IPS-15b (cell line): ENCODE measurements around the gene BRD4.
A peak's percentile ranks its signal among the peaks of the same experiment; 100 is the strongest.

Experiments used
- H3K27me3 ChIP-seq: one replicate; pipeline ENCODE4 v1.6.1; 2013; ENCODE audit warnings: low read length; ENCODE audit not compliant: control insufficient read depth, insufficient read depth
- H3K36me3 ChIP-seq: one replicate; pipeline ENCODE4 v1.6.1; 2013; ENCODE audit warnings: low read length; ENCODE audit not compliant: control insufficient read depth, insufficient read depth
- H3K4me1 ChIP-seq: one replicate; pipeline ENCODE4 v1.6.1; 2013; ENCODE audit warnings: mild to moderate bottlenecking, low read length; ENCODE audit not compliant: control insufficient read depth, insufficient read depth
- H3K4me3 ChIP-seq: one replicate; pipeline ENCODE4 v1.5.1; 2013; ENCODE audit warnings: low read depth, low read length
- H3K9ac ChIP-seq: one replicate; pipeline ENCODE4 v1.6.1; 2013; ENCODE audit warnings: low read depth, mild to moderate bottlenecking, low read length
- H3K9me3 ChIP-seq: one replicate; pipeline ENCODE4 v1.6.1; 2013; ENCODE audit warnings: mild to moderate bottlenecking, low read length; ENCODE audit not compliant: control insufficient read depth, insufficient read depth

Gene BRD4

GRCh38 chr19:15283141-15283883, 49.0 kb downstream of the BRD4 start:
- Histone ChIP-seq H3K4me3 (no peak overlapping the region), H3K9me3 (no peaks in the 10 kb centered on the region), H3K36me3 (no peaks in the 10 kb centered on the region), H3K9ac (peak overlapping the region; percentile 58), H3K4me1 (peaks cover 34% of the 10 kb centered on the region), H3K27me3 (no peaks in the 10 kb centered on the region)

- no peaks in the 10 kb centered on the region for H3K27me3 ChIP-seq
- H3K4me1 ChIP-seq, result peaks cover 34% of the 10 kb centered on the region
- peak overlapping the region; percentile 8 for H3K9ac ChIP-seq
- no peaks in the 10 kb centered on the region for H3K9me3 ChIP-seq
- no peak overlapping the region for H3K4me3 ChIP-seq
- H3K36me3 ChIP-seq, result no peaks in the 10 kb centered on the region
These were observed 50.0 kb downstream of the BRD4 start for GRCh38 chr19:15282311-15282705.

GRCh38 chr19:15280915-15281683, 51.2 kb downstream of the BRD4 start:
- no peak overlapping the region for H3K9ac ChIP-seq
- H3K27me3 ChIP-seq, result no peaks in the 10 kb centered on the region
- no peak overlapping the region for H3K4me3 ChIP-seq
- no peaks in the 10 kb centered on the region for H3K9me3 ChIP-seq
- H3K36me3 ChIP-seq, result peaks cover 3% of the 10 kb centered on the region
- peaks cover 27% of the 10 kb centered on the region for H3K4me1 ChIP-seq

DNA sequence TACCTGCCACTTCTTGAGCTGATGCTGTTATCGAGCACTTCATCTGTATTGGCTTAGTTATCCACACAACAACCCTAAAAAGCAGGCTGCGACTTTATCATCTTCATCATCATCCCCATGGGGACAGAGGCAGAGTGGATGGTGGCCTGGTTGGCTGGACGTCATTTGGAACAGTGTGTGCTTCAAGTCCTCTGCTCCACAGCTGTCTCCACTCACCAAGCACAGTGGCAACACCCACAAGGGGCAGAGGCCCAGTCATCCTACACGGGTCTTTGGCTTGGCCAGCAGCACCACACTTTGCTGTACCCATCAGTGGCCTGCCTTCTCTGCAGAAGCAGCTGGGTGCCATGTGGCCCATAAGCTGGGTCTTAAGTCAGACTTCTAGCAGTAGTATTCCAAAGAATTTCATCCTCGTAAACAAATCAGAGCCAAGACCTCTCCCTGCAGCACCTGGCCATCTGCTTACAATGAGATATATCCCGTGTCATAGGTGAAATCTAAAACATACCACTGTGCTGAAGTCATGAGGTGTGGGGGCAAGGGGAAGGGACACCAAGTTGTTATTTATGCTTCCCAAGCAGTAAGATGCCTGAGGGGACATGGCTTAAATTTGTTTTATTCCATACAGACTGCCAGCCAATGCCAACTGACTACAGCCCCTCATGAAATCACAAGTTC, 52.2 kb downstream of the BRD4 start:
- H3K4me1 ChIP-seq, result peaks cover 27% of the 10 kb centered on the region

GRCh38 chr19:15279326-15279904, 52.9 kb downstream of the BRD4 start:
- Histone ChIP-seq H3K36me3 (peaks cover 3% of the 10 kb centered on the region), H3K9me3 (no peaks in the 10 kb centered on the region), H3K4me3 (no peak overlapping the region), H3K27me3 (no peaks in the 10 kb centered on the region), H3K4me1 (peaks cover 27% of the 10 kb centered on the region), H3K9ac (no peak overlapping the region)

More for the DNA sequence above, 52.2 kb downstream of the BRD4 start:
- H3K4me3 ChIP-seq, result no peak overlapping the region
- H3K9ac ChIP-seq, result no peak overlapping the region
- H3K36me3 ChIP-seq, result peaks cover 3% of the 10 kb centered on the region
- no peaks in the 10 kb centered on the region for H3K27me3 ChIP-seq
- no peaks in the 10 kb centered on the region for H3K9me3 ChIP-seq

DNA sequence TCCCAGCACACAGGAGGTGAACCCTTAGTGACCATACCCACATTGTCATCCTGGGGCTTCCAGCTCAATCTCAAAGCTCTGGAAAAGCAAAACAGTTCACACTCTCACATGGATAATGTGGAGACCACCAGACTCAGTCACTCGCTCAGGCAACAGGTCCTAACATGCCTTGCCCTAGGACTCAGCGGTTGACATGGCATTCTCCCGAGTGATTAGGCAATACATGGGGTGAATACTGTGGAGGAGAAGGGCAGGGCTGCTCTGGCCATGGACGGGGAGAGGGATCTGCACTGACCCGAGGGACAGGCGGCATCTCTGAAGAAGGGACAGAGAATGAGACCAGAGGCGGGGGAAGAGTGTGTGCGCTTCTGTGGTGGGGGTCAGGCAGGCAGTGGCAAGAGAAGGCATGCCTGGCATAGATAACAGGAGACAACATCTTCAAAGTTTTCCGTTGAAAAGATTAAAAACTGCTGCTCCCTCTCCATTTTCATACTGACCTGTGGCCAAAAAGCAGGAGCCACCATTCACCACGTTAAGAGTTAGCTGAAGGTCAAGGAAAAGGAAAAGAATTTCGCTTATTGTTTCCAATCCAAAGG, 55.6 kb downstream of the BRD4 start:
- Histone ChIP-seq H3K9ac (no peak overlapping the region), H3K9me3 (no peaks in the 10 kb centered on the region), H3K4me3 (no peak overlapping the region), H3K4me1 (peaks cover 11% of the 10 kb centered on the region), H3K27me3 (no peaks in the 10 kb centered on the region), H3K36me3 (peaks cover 12% of the 10 kb centered on the region)

GRCh38 chr19:15274477-15274876, 57.9 kb downstream of the BRD4 start:
- no peak overlapping the region for H3K4me3 ChIP-seq
- peaks cover 26% of the 10 kb centered on the region for H3K36me3 ChIP-seq
- H3K9me3 ChIP-seq, result no peaks in the 10 kb centered on the region
- H3K9ac ChIP-seq, result no peak overlapping the region
- H3K4me1 ChIP-seq, result no peaks in the 10 kb centered on the region
- no peaks in the 10 kb centered on the region for H3K27me3 ChIP-seq

DNA sequence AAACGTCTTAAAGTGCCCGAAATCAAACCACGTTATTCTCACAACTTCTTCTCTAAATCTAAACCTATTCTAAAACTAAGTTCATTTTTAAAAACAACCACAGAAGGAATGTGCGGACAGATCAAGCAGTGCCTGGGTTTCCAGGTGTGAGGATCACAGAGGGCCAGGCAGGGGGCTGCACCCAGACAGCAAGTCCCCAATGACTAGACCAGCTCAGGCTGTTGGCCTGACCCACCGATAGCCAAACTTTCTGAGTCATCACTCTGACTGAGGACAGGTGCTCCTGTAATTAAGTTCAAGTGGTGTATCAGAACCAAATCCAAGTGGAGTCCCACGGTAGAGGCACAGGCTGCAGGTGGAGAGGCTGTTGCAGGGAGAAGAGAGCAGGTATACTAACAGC, 62.5 kb downstream of the BRD4 start:
- H3K27me3 ChIP-seq, result no peaks in the 10 kb centered on the region

GRCh38 chr19:15268928-15269253, 63.4 kb downstream of the BRD4 start:
- H3K36me3 ChIP-seq, result peaks cover 71% of the 10 kb centered on the region

More for the DNA sequence above, 62.5 kb downstream of the BRD4 start:
- Histone ChIP-seq H3K9ac (no peak overlapping the region), H3K4me1 (no peaks in the 10 kb centered on the region), H3K9me3 (no peaks in the 10 kb centered on the region), H3K4me3 (no peak overlapping the region), H3K36me3 (peaks cover 62% of the 10 kb centered on the region)

GRCh38 chr19:15268192-15268927, 64.0 kb downstream of the BRD4 start:
- Histone ChIP-seq H3K27me3 (no peaks in the 10 kb centered on the region), H3K36me3 (peaks cover 76% of the 10 kb centered on the region), H3K4me1 (no peaks in the 10 kb centered on the region), H3K9ac (no peak overlapping the region), H3K4me3 (no peak overlapping the region), H3K9me3 (no peaks in the 10 kb centered on the region)

More at GRCh38 chr19:15268928-15269253, 63.4 kb downstream of the BRD4 start:
- Histone ChIP-seq H3K9me3 (no peaks in the 10 kb centered on the region), H3K4me1 (no peaks in the 10 kb centered on the region), H3K27me3 (no peaks in the 10 kb centered on the region), H3K9ac (no peak overlapping the region), H3K4me3 (no peak overlapping the region)

DNA sequence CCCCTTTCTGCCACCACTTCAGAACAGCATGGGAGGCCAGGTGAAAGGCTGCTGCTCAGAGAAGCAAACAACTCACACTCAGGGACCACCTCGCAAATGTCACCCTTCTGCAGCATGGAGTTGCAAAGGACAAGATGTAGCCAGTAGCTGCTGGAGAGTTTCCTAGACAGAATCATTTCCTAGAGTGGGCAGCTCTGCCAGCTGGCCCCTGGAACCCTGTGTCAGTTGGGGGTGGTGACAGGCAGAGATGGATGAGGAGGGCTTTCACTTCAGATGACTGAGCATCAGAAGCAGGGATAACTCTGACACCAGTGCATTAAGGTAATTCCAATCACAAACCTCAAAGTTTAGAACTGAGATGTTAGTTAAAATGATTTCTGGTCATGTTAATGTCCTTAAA, 65.7 kb downstream of the BRD4 start:
- Histone ChIP-seq H3K9ac (no peak overlapping the region), H3K4me3 (no peak overlapping the region), H3K27me3 (no peaks in the 10 kb centered on the region), H3K9me3 (no peaks in the 10 kb centered on the region), H3K36me3 (peaks cover 80% of the 10 kb centered on the region), H3K4me1 (no peaks in the 10 kb centered on the region)
